PC-3 (cell line): Measurements from ENCODE around the gene PRDM15.

Source experiments
- EZH2phosphoT487 ChIP-seq: fragments of 300-600 bp; sonication (generic); IDR thresholded peaks from 2 replicates; pipeline ENCODE4 v1.6.1; 2018; ENCODE audit warnings: mild to moderate bottlenecking, antibody characterized with exemption, low read length, borderline replicate concordance
- TF ChIP-seq, protein P1 (sequence below): fragments of 300-600 bp; sonication (generic); conservative IDR thresholded peaks from 2 replicates; pipeline ENCODE4 v1.5.1; 2017; ENCODE audit warnings: antibody characterized with exemption, low read depth, mild to moderate bottlenecking, low read length

DNA sequence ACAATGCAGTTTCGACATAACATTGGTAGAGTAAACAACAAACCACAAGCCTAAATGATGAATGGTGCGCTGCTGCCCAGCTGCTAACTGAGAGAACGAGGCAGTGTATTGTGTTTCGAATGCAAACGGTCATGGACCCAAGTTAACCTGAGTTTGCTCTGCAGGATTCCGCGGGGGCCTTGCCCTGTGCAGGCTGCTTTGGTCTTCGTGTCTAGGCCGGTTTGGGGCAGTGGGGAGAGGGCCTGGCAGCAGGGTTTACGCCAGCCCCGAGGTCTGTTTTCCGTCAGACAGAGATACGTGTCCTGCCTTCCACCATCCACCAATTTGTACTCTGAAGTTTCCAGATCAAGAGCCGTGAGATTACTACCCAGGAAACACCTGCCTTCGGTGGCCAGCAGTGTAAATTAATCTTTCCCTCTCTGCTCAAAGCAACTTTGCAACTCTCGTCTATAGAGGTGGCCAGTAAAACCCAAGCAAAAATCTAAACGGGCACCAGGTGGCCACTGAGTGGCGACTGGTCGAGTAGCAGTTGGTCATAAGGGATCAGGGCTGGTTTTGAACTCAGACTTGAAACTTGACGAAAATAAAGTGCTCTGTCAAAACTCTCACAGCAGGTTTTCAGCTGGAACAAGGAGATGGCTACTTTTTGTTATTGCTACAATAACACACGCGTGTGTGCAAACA, 6.3 kb upstream of the PRDM15 start:
- TF ChIP-seq, protein P1, sequence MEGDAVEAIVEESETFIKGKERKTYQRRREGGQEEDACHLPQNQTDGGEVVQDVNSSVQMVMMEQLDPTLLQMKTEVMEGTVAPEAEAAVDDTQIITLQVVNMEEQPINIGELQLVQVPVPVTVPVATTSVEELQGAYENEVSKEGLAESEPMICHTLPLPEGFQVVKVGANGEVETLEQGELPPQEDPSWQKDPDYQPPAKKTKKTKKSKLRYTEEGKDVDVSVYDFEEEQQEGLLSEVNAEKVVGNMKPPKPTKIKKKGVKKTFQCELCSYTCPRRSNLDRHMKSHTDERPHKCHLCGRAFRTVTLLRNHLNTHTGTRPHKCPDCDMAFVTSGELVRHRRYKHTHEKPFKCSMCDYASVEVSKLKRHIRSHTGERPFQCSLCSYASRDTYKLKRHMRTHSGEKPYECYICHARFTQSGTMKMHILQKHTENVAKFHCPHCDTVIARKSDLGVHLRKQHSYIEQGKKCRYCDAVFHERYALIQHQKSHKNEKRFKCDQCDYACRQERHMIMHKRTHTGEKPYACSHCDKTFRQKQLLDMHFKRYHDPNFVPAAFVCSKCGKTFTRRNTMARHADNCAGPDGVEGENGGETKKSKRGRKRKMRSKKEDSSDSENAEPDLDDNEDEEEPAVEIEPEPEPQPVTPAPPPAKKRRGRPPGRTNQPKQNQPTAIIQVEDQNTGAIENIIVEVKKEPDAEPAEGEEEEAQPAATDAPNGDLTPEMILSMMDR = no peak
- TF ChIP-seq EZH2phosphoT487 = no peak
